ENCODE data around the gene NUDT1. TPM values are rescaled to one million over a fixed set of nuclear protein-coding genes. Genes with fewer than 3 reads are reported as not detected.

NUDT1 gene
- total RNA-seq, 1 donor from 2014 or later, result 21.0 TPM

DNA sequence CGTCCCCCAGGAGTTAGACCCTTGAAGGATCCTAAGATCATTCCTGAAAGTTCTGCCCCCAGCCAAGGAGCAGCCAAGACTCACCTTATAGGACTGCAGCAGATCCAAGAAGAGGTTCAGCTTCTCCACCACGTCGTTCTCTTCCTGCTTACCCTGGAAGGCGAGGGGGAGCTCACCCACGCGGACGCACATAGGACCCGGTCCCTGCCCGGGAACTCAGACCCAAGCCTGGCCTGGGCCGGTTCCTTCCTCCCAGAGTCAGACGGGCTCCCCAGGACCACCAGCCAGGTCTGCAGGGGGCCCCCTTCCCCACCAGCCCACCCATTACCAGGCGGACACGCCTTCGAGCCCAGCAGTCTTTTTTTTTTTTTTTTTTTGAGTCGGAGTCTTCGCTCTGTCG is 15.6 kb downstream of the NUDT1 start:
- TF ChIP-seq, protein P1, sequence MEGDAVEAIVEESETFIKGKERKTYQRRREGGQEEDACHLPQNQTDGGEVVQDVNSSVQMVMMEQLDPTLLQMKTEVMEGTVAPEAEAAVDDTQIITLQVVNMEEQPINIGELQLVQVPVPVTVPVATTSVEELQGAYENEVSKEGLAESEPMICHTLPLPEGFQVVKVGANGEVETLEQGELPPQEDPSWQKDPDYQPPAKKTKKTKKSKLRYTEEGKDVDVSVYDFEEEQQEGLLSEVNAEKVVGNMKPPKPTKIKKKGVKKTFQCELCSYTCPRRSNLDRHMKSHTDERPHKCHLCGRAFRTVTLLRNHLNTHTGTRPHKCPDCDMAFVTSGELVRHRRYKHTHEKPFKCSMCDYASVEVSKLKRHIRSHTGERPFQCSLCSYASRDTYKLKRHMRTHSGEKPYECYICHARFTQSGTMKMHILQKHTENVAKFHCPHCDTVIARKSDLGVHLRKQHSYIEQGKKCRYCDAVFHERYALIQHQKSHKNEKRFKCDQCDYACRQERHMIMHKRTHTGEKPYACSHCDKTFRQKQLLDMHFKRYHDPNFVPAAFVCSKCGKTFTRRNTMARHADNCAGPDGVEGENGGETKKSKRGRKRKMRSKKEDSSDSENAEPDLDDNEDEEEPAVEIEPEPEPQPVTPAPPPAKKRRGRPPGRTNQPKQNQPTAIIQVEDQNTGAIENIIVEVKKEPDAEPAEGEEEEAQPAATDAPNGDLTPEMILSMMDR (IDR thresholded peaks at IDR 0.05; ENCODE audit: insufficient read depth, low read length, poor library complexity, severe bottlenecking), result no peak
- Histone ChIP-seq H3K27me3 (ENCODE audit: control insufficient read depth, insufficient read depth, low read length) (no peaks in the 10 kb centered on the region), H3K36me3 (ENCODE audit: control insufficient read depth, insufficient read depth, low read length) (no peaks in the 10 kb centered on the region), H3K4me3 (ENCODE audit: low read depth, low read length) (no peak overlapping the region)
- no peak for DNase-seq (ENCODE audit: low read depth)

DNA sequence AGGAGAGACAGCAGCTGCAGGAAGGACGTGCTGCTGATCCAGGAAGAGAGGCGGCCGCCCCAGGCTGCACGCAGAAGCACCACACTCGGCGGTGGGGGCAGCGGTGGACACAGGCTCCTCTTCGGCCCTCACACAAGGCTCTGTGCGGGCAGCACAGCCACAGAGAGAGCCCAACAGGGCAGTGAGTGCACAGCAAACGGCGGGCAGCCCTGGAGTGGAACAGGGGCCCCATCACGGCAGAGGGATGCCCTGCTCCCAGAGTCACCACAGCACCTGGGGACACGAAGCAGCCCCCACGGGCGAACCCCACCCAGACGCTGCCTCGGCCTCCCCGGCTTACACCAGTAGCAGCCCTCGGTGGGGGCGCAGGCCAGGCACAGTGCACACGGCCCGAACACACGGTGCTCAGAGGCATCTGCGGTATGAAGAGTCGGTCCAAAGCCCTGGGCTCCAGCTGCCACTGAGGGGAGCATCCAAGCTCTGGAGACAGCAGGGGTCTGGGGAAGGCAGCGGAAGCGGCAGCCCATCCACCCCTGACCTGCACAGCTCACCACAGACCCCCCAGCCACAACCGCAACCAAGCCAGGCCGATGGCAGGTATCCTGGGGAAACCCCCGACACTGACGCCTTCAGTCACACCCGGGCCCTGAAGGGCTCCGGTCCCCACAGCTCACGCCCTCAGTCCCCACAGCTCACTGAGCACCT is 16.8 kb downstream of the NUDT1 start:
- no peak for DNase-seq (ENCODE audit: low read depth)
- no peak overlapping the region for H3K4me3 ChIP-seq (ENCODE audit: low read depth, low read length)
- no peaks in the 10 kb centered on the region for H3K27me3 ChIP-seq (ENCODE audit: control insufficient read depth, insufficient read depth, low read length)
- H3K36me3 ChIP-seq (ENCODE audit: control insufficient read depth, insufficient read depth, low read length), result no peaks in the 10 kb centered on the region
- TF ChIP-seq, protein P1 (IDR thresholded peaks at IDR 0.05; ENCODE audit: insufficient read depth, low read length, poor library complexity, severe bottlenecking), result no peak

DNA sequence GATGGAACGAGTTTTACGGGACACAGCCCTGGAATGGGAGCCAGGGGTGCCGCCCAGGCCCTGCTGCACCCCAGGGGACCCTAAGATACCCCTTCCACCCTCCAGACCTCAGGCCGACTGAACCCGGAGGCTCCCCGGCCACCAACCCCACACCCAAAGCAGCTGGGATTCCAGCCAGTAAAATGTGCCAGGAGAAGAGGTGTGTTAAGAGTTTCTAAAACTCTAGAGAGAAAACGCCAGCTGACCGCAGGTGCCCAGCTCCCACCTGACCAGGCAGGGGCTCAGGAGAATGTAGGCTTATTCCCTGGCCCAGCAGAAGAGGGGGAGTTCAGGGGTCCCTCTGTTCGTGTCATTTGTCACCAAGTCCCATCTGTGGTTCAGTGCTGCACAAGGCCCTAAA is 17.5 kb downstream of the NUDT1 start:
- TF ChIP-seq, protein P1 (IDR thresholded peaks at IDR 0.05; ENCODE audit: insufficient read depth, low read length, poor library complexity, severe bottlenecking), result no peak
- no peaks in the 10 kb centered on the region for H3K27me3 ChIP-seq (ENCODE audit: control insufficient read depth, insufficient read depth, low read length)

DNA sequence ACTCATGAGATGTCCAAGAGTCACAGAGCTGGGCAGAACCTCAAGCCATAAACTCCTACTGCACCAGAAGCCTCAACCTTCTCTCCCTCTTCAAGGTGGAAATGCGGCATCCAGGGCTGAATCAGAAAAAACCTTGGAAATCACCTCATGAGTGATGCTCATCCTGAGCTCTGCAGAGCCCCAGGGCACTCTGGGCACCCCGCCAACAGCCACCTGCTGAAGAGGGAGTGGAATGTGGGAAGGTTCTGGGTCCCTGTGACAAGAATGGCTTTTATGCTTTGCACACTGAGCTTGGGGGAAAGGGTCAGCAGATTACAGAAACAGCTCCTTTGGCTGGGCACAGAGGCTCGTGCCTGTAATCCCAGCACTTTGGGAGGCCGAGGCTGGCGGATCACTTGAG is 18.8 kb downstream of the NUDT1 start:
- peaks cover 2% of the 10 kb centered on the region for H3K36me3 ChIP-seq (ENCODE audit: control insufficient read depth, insufficient read depth, low read length)
- no peak for DNase-seq (ENCODE audit: low read depth)
- no peaks in the 10 kb centered on the region for H3K27me3 ChIP-seq (ENCODE audit: control insufficient read depth, insufficient read depth, low read length)
- H3K4me3 ChIP-seq (ENCODE audit: low read depth, low read length), result no peak overlapping the region
- TF ChIP-seq, protein P1 (IDR thresholded peaks at IDR 0.05; ENCODE audit: insufficient read depth, low read length, poor library complexity, severe bottlenecking), result no peak

More for the DNA sequence above, 17.5 kb downstream of the NUDT1 start:
- no peak overlapping the region for H3K4me3 ChIP-seq (ENCODE audit: low read depth, low read length)
- H3K36me3 ChIP-seq (ENCODE audit: control insufficient read depth, insufficient read depth, low read length), result peaks cover 2% of the 10 kb centered on the region
- DNase-seq (ENCODE audit: low read depth), result no peak

DNA sequence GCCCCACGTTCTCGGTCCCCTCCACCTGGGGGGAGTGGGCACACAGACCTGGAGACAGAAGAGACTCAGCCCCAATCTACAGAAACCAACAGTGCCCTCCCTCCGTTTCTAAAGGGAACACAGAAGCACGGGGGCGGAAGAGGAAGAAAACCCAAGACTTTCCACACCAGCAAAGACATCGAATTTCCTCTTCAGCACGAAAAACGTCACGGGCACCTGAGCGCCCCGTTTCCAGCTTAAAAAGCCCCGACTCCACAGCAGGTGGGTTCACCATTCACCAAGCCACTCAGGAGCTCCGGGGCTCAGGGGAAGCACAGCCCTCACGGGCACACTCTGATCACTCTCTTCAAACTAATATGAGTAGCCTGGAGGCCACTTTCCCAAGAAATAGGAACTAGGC is 19.6 kb downstream of the NUDT1 start:
- DNase-seq (ENCODE audit: low read depth), result no peak
- TF ChIP-seq, protein P1 (IDR thresholded peaks at IDR 0.05; ENCODE audit: insufficient read depth, low read length, poor library complexity, severe bottlenecking), result no peak
- no peak overlapping the region for H3K4me3 ChIP-seq (ENCODE audit: low read depth, low read length)
- H3K36me3 ChIP-seq (ENCODE audit: control insufficient read depth, insufficient read depth, low read length), result peaks cover 2% of the 10 kb centered on the region
- H3K27me3 ChIP-seq (ENCODE audit: control insufficient read depth, insufficient read depth, low read length), result no peaks in the 10 kb centered on the region

DNA sequence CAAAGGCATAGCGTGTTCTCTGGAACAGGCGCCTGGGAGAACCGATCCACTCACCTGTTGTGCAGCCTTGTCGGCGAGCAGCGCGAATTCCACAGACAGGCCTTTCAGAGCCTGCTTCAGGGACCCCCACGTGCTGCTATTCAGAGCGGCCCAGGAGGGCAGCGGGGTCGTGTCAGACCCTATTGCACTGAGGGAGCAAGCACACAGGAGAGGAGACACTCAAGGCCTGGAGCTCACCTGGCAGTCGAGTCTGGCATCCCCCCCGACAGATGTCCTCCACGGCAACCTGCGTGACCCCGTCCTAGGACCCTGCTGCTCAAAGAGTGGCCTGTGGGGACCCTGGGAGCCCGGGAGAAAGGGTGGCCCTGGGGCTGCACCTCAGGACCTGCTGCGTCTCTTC is 21.1 kb downstream of the NUDT1 start:
- Histone ChIP-seq H3K4me3 (ENCODE audit: low read depth, low read length) (no peak overlapping the region), H3K36me3 (ENCODE audit: control insufficient read depth, insufficient read depth, low read length) (peaks cover 2% of the 10 kb centered on the region), H3K27me3 (ENCODE audit: control insufficient read depth, insufficient read depth, low read length) (no peaks in the 10 kb centered on the region)
- TF ChIP-seq, protein P1 (IDR thresholded peaks at IDR 0.05; ENCODE audit: insufficient read depth, low read length, poor library complexity, severe bottlenecking), result no peak
- no peak for DNase-seq (ENCODE audit: low read depth)
